Mammary epithelial cell (primary cell): ENCODE results near the gene KIRREL3.

ENCODE experiments used
- CTCF ChIP-seq, 2 donors: IDR thresholded peaks in 1 of 2; conservative IDR thresholded peaks in 1 of 2; 2 replicates each; pipeline ENCODE4 v1.5.1; 2011 to 2012; ENCODE audit warnings: inconsistent platforms in 2 of 2, low read length in 2 of 2, mild to moderate bottlenecking in 2 of 2, control low read depth in 1 of 2, low read depth in 1 of 2; ENCODE audit not compliant: insufficient read depth in 1 of 2; ENCODE audit errors: extremely low read depth in 1 of 2
- EZH2 ChIP-seq: IDR thresholded peaks from 2 replicates; pipeline ENCODE4 v1.6.1; 2012; ENCODE audit warnings: low read length, inconsistent platforms, borderline replicate concordance

GRCh38 chr11:126417091-126417862, 583.3 kb downstream of the KIRREL3 start:
- TF ChIP-seq CTCF (conservative IDR thresholded peaks at IDR 0.05 in 1 of 2, IDR thresholded peaks at IDR 0.05 in 1 of 2; ENCODE audit: extremely low read depth in 1 of 2, insufficient read depth in 1 of 2, low read depth in 1 of 2, low read length in 2 of 2) (no peak), EZH2 (no peak)
